ENCODE data around the gene CLSTN2.

CLSTN2 gene

GRCh38 chr3:140052771-140053702, 118.1 kb downstream of the CLSTN2 start:
- peak; percentile 14 for DNase-seq (ENCODE audit: low spot score)

- no peak for DNase-seq (ENCODE audit: low spot score)
These were observed 118.8 kb downstream of the CLSTN2 start for GRCh38 chr3:140053794-140054193.

GRCh38 chr3:140055092-140055791, 120.3 kb downstream of the CLSTN2 start:
- no peak for DNase-seq (ENCODE audit: low spot score)

- DNase-seq (ENCODE audit: low spot score), result no peak
These were observed 121.1 kb downstream of the CLSTN2 start for GRCh38 chr3:140056047-140056446.

GRCh38 chr3:140061211-140061610, 126.2 kb downstream of the CLSTN2 start:
- no peak for DNase-seq (ENCODE audit: low spot score)

- no peak for DNase-seq (ENCODE audit: low spot score)
These were observed 127.5 kb downstream of the CLSTN2 start for GRCh38 chr3:140062461-140062860.

GRCh38 chr3:140067487-140067886, 132.5 kb downstream of the CLSTN2 start:
- no peak for DNase-seq (ENCODE audit: low spot score)

- DNase-seq (ENCODE audit: low spot score), result no peak
These were observed 133.6 kb downstream of the CLSTN2 start for GRCh38 chr3:140068494-140069017.

GRCh38 chr3:140073278-140074045, 138.5 kb downstream of the CLSTN2 start:
- DNase-seq (ENCODE audit: low spot score), result no peak

- no peak for DNase-seq (ENCODE audit: low spot score)
These were observed 141.6 kb downstream of the CLSTN2 start for GRCh38 chr3:140076552-140076951.

- DNase-seq (ENCODE audit: low spot score), result no peak
These were observed 142.4 kb downstream of the CLSTN2 start for GRCh38 chr3:140077406-140077805.

GRCh38 chr3:140078343-140078742, 143.4 kb downstream of the CLSTN2 start:
- no peak for DNase-seq (ENCODE audit: low spot score)

- no peak for DNase-seq (ENCODE audit: low spot score)
These were observed 144.0 kb downstream of the CLSTN2 start for GRCh38 chr3:140078940-140079339.

- no peak for DNase-seq (ENCODE audit: low spot score)
These were observed 146.9 kb downstream of the CLSTN2 start for GRCh38 chr3:140081887-140082286.

- DNase-seq (ENCODE audit: low spot score), result no peak
These were observed 150.0 kb downstream of the CLSTN2 start for GRCh38 chr3:140085001-140085400.

- no peak for DNase-seq (ENCODE audit: low spot score)
These were observed 151.7 kb downstream of the CLSTN2 start for GRCh38 chr3:140086642-140087041.

- no peak for DNase-seq (ENCODE audit: low spot score)
These were observed 153.1 kb downstream of the CLSTN2 start for GRCh38 chr3:140088058-140088457.

GRCh38 chr3:140088513-140088912, 153.5 kb downstream of the CLSTN2 start:
- DNase-seq (ENCODE audit: low spot score), result no peak

GRCh38 chr3:140089403-140090072, 154.6 kb downstream of the CLSTN2 start:
- no peak for DNase-seq (ENCODE audit: low spot score)

- DNase-seq (ENCODE audit: low spot score), result peak; percentile 14
These were observed 156.2 kb downstream of the CLSTN2 start for GRCh38 chr3:140091143-140091542.

- DNase-seq (ENCODE audit: low spot score), result no peak
These were observed 158.0 kb downstream of the CLSTN2 start for GRCh38 chr3:140092848-140093536.

All from SW480 (cell line).